Aorta (tissue), 5 donors: ENCODE results near the gene SMIM3. TPM values are rescaled to one million over a fixed set of nuclear protein-coding genes. Genes with fewer than 3 reads are reported as not detected.

Source experiments
- ATAC-seq: fragments of 200-7000 bp; cut with Tn5 transposase; one replicate; pipeline ENCODE4 v1.9.1; 2022; ENCODE audit warnings: moderate library complexity; ENCODE audit not compliant: low FRiP score
- DNase-seq, 2 donors: peaks; one replicate each; pipeline ENCODE4 v3.0.0-alpha.2; 2020
- H3K27ac ChIP-seq, 2 donors: one replicate each; pipeline ENCODE4 v1.5.1; 2013; ENCODE audit warnings: low read length in 2 of 2, mild to moderate bottlenecking in 2 of 2, moderate library complexity in 2 of 2, control low read depth in 1 of 2, inconsistent platforms in 1 of 2, low read depth in 1 of 2
- H3K27me3 ChIP-seq, 2 donors: one replicate each; pipeline ENCODE4 v1.6.1; 2013; ENCODE audit warnings: control low read depth in 1 of 2, low read length in 1 of 2, mild to moderate bottlenecking in 1 of 2, moderate library complexity in 1 of 2; ENCODE audit not compliant: insufficient read depth in 2 of 2, control insufficient read depth in 1 of 2
- H3K36me3 ChIP-seq, 2 donors: one replicate each; pipeline ENCODE4 v1.6.1; 2013; ENCODE audit warnings: control low read depth in 1 of 2, low read length in 1 of 2, mild to moderate bottlenecking in 1 of 2; ENCODE audit not compliant: insufficient read depth in 2 of 2, control insufficient read depth in 1 of 2
- H3K4me1 ChIP-seq, 2 donors: one replicate each; pipeline ENCODE4 v1.6.1; 2013; ENCODE audit warnings: low read length in 2 of 2, control low read depth in 1 of 2, mild to moderate bottlenecking in 1 of 2, moderate library complexity in 1 of 2; ENCODE audit not compliant: insufficient read depth in 2 of 2, control insufficient read depth in 1 of 2
- H3K4me3 ChIP-seq, 2 donors: one replicate each; pipeline ENCODE4 v1.5.1; 2013; ENCODE audit warnings: low read length in 2 of 2, control low read depth in 1 of 2, mild to moderate bottlenecking in 1 of 2
- H3K9me3 ChIP-seq: one replicate; pipeline ENCODE4 v1.6.1; 2013; ENCODE audit warnings: mild to moderate bottlenecking, low read length; ENCODE audit not compliant: control insufficient read depth
- WGBS, 2 donors: extraction: QIAGEN DNeasy Blood & Tissue Kit; methylation state at CpG; one replicate each; pipeline ENCODE4 v1.1.7; 2013; 5-methylcytosine and 5-hydroxymethylcytosine counted together
- intact Hi-C, 2 donors: fragments of 100-400 bp; cut with DNase I; formaldehyde crosslinking; loops; one replicate each; pipeline versions ENCODE4 v1.14.2 to v1.15.0; 2022
- polyA plus RNA-seq, 2 donors: library from polyadenylated mRNA; stranded (reverse); fragments of 200-250 nt; gene quantifications; one replicate each; pipeline ENCODE4 v1.2.3, GENCODE V29; 2013
- total RNA-seq, 2 donors: library from RNA; stranded (reverse); fragmentation: NEBNext Ultra II Directional; extraction: Animal tissue kit (Norgen Biotek cat#: 25700); gene quantifications; one replicate each; pipeline ENCODE4 v1.2.1, GENCODE V29; 2021
- donor health status: healthy with polysubstance abuse.
- donor health status: Bipolar disorder and iron deficiency.
- donor health status: DM: no; HTN: no; CAD: no.
- donor health status: DM: no; HTN: no; CAD: no.
- donor health status: DM: yes; HTN: yes; CAD: no.

SMIM3 gene
- total and polyA plus RNA-seq, 4 donors: 33.7 to 47.6 (median 41.8) TPM

GRCh38 chr5:150750469-150750868, 28.1 kb upstream of the SMIM3 start:
- intact Hi-C loops: no loop called here
- DNase-seq (no peak), ATAC-seq (no peak)
- Histone ChIP-seq H3K4me3 (no peak overlapping the region), H3K36me3 (peaks cover 2 to 3% of the 10 kb centered on the region in 2 donors), H3K27ac (no peak overlapping the region), H3K9me3 (no peaks in the 10 kb centered on the region), H3K4me1 (no peaks in the 10 kb centered on the region), H3K27me3 (no peaks in the 10 kb centered on the region)
- WGBS, 2 donors: 51 to 56% methylated on average over 2 of the region's 2 CpGs

GRCh38 chr5:150751096-150751891, 27.3 kb upstream of the SMIM3 start:
- H3K36me3 ChIP-seq: peaks cover 2 to 3% of the 10 kb centered on the region in 2 donors
- intact Hi-C loops: no loop called here

DNA sequence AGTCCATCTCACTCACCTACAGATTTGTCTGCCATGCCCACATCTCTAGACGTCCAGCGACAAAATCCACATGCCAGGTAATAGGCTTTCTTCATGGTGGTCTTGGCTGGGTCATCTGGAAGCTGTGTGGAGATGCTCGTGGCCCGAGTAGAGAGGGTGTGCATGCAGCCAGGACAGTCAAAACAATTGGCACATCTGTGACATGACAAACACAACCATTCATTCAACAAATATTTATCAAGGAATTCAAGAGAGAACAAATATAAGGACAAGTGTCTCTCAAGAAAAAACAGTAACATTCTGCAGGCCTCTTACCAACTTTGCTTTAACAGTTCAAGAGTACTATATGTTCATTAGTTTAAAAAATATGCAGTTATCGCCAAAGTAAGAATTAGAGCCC, 25.1 kb upstream of the SMIM3 start:
- H3K4me3 ChIP-seq: no peak overlapping the region
- intact Hi-C loops: no loop called here
- no peaks in the 10 kb centered on the region for H3K9me3 ChIP-seq
- H3K27me3 ChIP-seq: no peaks in the 10 kb centered on the region
- ATAC-seq: no peak
- 85 to 86% methylated on average over 5 of the region's 5 CpGs for WGBS, 2 donors
- no peak overlapping the region for H3K27ac ChIP-seq
- H3K36me3 ChIP-seq: peaks cover 2 to 3% of the 10 kb centered on the region in 2 donors
- peaks cover 0 to 3% of the 10 kb centered on the region in 2 donors for H3K4me1 ChIP-seq
- DNase-seq: no peak

More at GRCh38 chr5:150751096-150751891, 27.3 kb upstream of the SMIM3 start:
- 59 to 60% methylated on average over 3 of the region's 3 CpGs for WGBS, 2 donors
- H3K4me1 ChIP-seq: no peaks in the 10 kb centered on the region
- H3K27me3 ChIP-seq: no peaks in the 10 kb centered on the region
- no peak for ATAC-seq
- no peak overlapping the region for H3K4me3 ChIP-seq
- no peak for DNase-seq
- no peaks in the 10 kb centered on the region for H3K9me3 ChIP-seq
- H3K27ac ChIP-seq: no peak overlapping the region

- H3K9me3 ChIP-seq: no peaks in the 10 kb centered on the region
- 58 to 75% methylated on average over 1 of the region's 1 CpG for WGBS, 2 donors
- no peaks in the 10 kb centered on the region for H3K27me3 ChIP-seq
- peaks cover 2 to 3% of the 10 kb centered on the region in 2 donors for H3K36me3 ChIP-seq
- ATAC-seq: no peak
- no peak for DNase-seq
- no peak overlapping the region for H3K4me3 ChIP-seq
- intact Hi-C loops: no loop called here
- H3K4me1 ChIP-seq: peaks cover 0 to 3% of the 10 kb centered on the region in 2 donors
- no peak overlapping the region for H3K27ac ChIP-seq
These were observed 24.7 kb upstream of the SMIM3 start for GRCh38 chr5:150753863-150754262.

- no peaks in the 10 kb centered on the region for H3K27me3 ChIP-seq
- WGBS, 2 donors: 34 to 60% methylated on average over 1 of the region's 1 CpG
- no peak for DNase-seq
- no peaks in the 10 kb centered on the region for H3K9me3 ChIP-seq
- H3K4me3 ChIP-seq: no peak overlapping the region
- intact Hi-C loops: no loop called here
- H3K27ac ChIP-seq: no peak overlapping the region
- H3K4me1 ChIP-seq: peaks cover 0 to 3% of the 10 kb centered on the region in 2 donors
- ATAC-seq: no peak
- peaks cover 0 to 3% of the 10 kb centered on the region in 2 donors for H3K36me3 ChIP-seq
These were observed 21.4 kb upstream of the SMIM3 start for GRCh38 chr5:150757087-150757649.

DNA sequence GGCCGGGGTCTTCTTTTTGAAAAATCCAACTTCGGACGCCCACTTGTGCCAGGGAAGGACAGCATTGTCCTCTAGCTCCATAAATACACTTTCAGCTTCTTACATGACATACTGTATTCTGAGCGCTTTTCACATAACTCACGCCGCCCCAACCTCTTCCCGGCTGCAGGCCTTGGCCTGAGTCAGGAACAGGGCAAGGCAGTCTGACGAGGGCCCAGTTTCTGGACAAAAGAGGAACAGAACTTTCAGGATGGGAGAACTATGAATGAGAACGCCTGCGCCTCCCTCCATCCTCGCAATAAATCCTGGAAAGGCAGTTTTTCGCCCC, 20.4 kb upstream of the SMIM3 start:
- intact Hi-C loops: loop anchor here in 1 of 2 donors (1.0 to 2.0 kb wide), 2 partner anchors 21 to 57 kb away; partner anchors contain the start of genes RBM22 and SMIM3
- 2 to 3% methylated on average over 12 of the region's 12 CpGs for WGBS, 2 donors
- ATAC-seq (peak; percentile 39), DNase-seq (no peak)
- Histone ChIP-seq H3K36me3 (peaks cover 0 to 2% of the 10 kb centered on the region in 2 donors), H3K4me1 (peaks cover 0 to 3% of the 10 kb centered on the region in 2 donors), H3K4me3 (peak overlapping the region; percentile 69 to 72), H3K27ac (peak overlapping the region; percentile 16 to 94), H3K27me3 (no peaks in the 10 kb centered on the region), H3K9me3 (no peaks in the 10 kb centered on the region)

DNA sequence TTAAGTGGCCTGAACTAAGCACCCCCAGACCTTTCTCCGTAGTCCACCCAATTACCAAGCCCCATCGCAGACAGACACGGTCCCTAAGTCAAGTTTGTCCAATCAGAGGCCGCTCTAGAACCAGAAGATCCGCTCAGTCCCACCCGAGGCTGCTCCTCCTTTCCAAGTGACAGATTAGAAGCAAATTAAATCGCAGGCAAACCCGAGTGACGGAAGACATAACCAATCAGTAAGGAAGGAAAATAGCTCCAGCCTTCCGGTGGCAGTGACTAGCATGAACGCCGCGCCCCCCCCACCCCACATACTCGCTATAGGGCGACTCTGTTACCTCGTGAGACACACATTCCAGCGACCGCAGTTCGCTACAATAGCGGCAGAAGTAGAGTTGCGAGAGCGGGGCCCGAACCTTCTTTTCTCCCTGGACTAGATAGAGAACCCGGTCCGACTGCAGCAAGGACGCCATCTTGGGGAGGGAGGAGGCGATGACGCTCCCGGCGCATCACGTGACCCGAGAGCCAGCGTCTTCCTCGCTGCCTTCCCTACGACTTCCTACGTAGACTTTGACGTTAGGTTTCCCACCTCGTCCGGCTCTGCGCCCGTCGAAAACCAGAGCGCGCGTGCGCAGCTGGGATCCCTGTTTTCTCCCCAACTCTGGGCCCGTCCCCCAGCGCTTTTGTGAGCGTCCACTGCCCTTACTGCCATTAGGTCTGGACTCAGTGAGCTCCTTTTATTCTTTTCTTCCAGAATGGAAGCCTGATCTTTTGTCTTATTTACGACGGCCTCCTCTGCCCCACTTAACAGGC, 19.8 kb upstream of the SMIM3 start, which contains the start of gene DCTN4:
Gene DCTN4 (minus strand): TSS at position 487 of the 803 bp plus-strand sequence. CDS start 24 bp downstream, at position 463.
- Histone ChIP-seq H3K4me1 (peaks cover 0 to 3% of the 10 kb centered on the region in 2 donors), H3K27ac (peak within 1 kb of the TSS; percentile 76 to 94), H3K4me3 (peak within 1 kb of the TSS; percentile 69 to 84), H3K36me3 (no peaks in the 10 kb centered on the region), H3K9me3 (no peaks in the 10 kb centered on the region), H3K27me3 (no peaks in the 10 kb centered on the region)
- peak; percentile 98 to 99 for DNase-seq
- WGBS, 2 donors: 1% methylated on average over 51 of the region's 51 CpGs
- ATAC-seq: peak; percentile 96
- intact Hi-C loops: loop anchor here in 1 of 2 donors (1.0 to 2.0 kb wide), 2 partner anchors 20 to 57 kb away; partner anchors contain the start of genes RBM22 and SMIM3

GRCh38 chr5:150759334-150759583, 19.3 kb upstream of the SMIM3 start:
- no peaks in the 10 kb centered on the region for H3K27me3 ChIP-seq
- WGBS, 2 donors: 57 to 59% methylated on average over 4 of the region's 4 CpGs
- intact Hi-C loops: loop anchor here in 1 of 2 donors (2.0 kb wide), 1 partner anchor 20 kb away; the partner anchor contains the start of gene SMIM3
- H3K4me1 ChIP-seq: peaks cover 0 to 3% of the 10 kb centered on the region in 2 donors
- ATAC-seq (no peak), DNase-seq (no peak)
- no peaks in the 10 kb centered on the region for H3K36me3 ChIP-seq
- no peaks in the 10 kb centered on the region for H3K9me3 ChIP-seq
- peak overlapping the region; percentile 76 to 80 for H3K27ac ChIP-seq
- peak overlapping the region; percentile 42 to 69 for H3K4me3 ChIP-seq
